B cell (primary cell): ENCODE measurements around the gene PARD6A.

Source experiments
- CTCF ChIP-seq: fragments of 200-600 bp; IDR thresholded peaks from one replicate; pipeline ENCODE4 v1.8.0; 2022; ENCODE audit warnings: antibody characterized with exemption, mild to moderate bottlenecking
- EZH2 ChIP-seq: IDR thresholded peaks from 2 replicates; pipeline ENCODE4 v1.6.1; 2012; ENCODE audit warnings: borderline replicate concordance, low read depth, mild to moderate bottlenecking, moderate library complexity, low read length; ENCODE audit not compliant: insufficient read depth, poor library complexity, severe bottlenecking

GRCh38 chr16:67662653-67663010 lies 1.9 kb downstream of the PARD6A start:
- TF ChIP-seq CTCF (no peak), EZH2 (no peak)
